Vagina (tissue), 2 donors: ENCODE results near the gene BAZ2B. TPM values are rescaled to one million over a fixed set of nuclear protein-coding genes. Genes with fewer than 3 reads are reported as not detected.

Experiments used
- DNase-seq, 2 donors: peaks; one replicate each; pipeline ENCODE4 v3.0.0-alpha.2; 2017; ENCODE audit errors: extremely low spot score in 2 of 2
- H3K27ac ChIP-seq: fragments of 200-600 bp; sonication (generic); one replicate; pipeline ENCODE4 v1.5.1; 2019
- H3K27me3 ChIP-seq: fragments of 200-600 bp; sonication (generic); one replicate; pipeline ENCODE4 v1.5.1; 2019
- H3K36me3 ChIP-seq, 2 donors: fragments of 200-600 bp; sonication (generic); one replicate each; pipeline ENCODE4 v1.5.1; 2017 to 2019
- H3K4me1 ChIP-seq: fragments of 200-600 bp; sonication (generic); one replicate; pipeline ENCODE4 v1.5.1; 2019
- H3K4me3 ChIP-seq, 2 donors: fragments of 200-600 bp; sonication (generic); 1 replicate in 1 of 2; 2 replicates in 1 of 2; pipeline ENCODE4 v1.5.1; 2016 to 2019
- H3K9me3 ChIP-seq: fragments of 200-600 bp; sonication (generic); one replicate; pipeline ENCODE4 v1.5.1; 2019
- CTCF ChIP-seq, 3 experiments: fragments of 450-650 bp in 2 of 3; fragments of 200-600 bp in 1 of 3; sonication (generic) in 1 of 3; IDR thresholded peaks; one replicate each; pipeline ENCODE4 v1.5.1; 2017 to 2019; ENCODE audit warnings: antibody characterized with exemption in 3 of 3, mild to moderate bottlenecking in 2 of 3, moderate library complexity in 2 of 3
- POLR2A ChIP-seq, 2 donors: fragments of 450-650 bp; IDR thresholded peaks; one replicate each; pipeline ENCODE4 v1.6.1; 2017; ENCODE audit warnings: antibody characterized with exemption in 2 of 2, mild to moderate bottlenecking in 2 of 2, moderate library complexity in 2 of 2
- POLR2AphosphoS5 ChIP-seq, 2 donors: sonication (generic); formaldehyde crosslinking; IDR thresholded peaks; one replicate each; pipeline ENCODE4 v1.9.0; 2017; ENCODE audit warnings: antibody characterized with exemption in 2 of 2, mild to moderate bottlenecking in 2 of 2, low read depth in 1 of 2; ENCODE audit not compliant: insufficient read depth in 1 of 2
- intact Hi-C: fragments of 100-400 bp; cut with DNase I; formaldehyde crosslinking; loops from one replicate; pipeline ENCODE4 v1.15.1; 2023
- total RNA-seq: library from RNA; depleted of rRNA; stranded (reverse); fragments of >200 nt; gene quantifications from one replicate; pipeline ENCODE4 v1.2.3, GENCODE V29; 2016

The BAZ2B gene
- total RNA-seq, 1 donor from 2014 or later, result 90.6 TPM

DNA sequence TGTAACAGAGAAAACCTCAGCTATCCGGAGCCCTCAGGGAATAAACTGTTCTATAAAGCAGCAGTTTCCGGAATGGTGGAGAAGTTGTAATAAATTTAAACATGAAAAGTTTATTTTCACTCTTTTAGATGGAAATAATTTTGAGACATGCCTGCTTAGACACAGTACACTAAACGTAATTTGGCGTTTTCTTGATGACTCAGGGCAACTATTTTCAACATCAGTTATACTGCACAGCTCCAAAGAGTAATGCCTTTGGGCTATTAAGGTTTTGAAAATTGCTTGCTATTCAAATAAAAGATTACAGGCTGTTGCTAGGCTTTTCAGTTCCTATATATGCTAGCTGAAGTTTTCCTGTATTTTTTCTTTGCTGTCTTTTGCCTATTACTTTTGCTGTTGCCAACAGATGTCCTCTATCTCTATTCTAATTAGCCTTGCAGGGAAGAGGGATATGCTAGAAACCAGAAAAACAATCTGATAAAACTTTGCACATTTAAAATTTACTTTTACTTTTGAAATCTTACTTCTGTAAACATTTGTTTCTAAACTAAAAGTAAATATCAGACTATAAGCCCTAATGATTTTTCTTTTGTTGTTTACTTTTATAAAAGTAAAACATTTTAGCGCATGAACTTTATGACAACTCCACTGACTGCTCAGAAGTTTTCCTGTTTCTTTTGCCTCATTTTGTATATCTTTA is 216.5 kb downstream of the BAZ2B start:
- no peak for TF ChIP-seq POLR2A (IDR thresholded peaks at IDR 0.05)
- no peak for TF ChIP-seq CTCF (IDR thresholded peaks at IDR 0.05)
- TF ChIP-seq POLR2AphosphoS5 (IDR thresholded peaks at IDR 0.05; ENCODE audit: insufficient read depth in 1 of 2, low read depth in 1 of 2), result no peak
- Histone ChIP-seq H3K36me3 (peaks cover 0 to 10% of the 10 kb centered on the region in 2 donors), H3K27me3 (no peaks in the 10 kb centered on the region), H3K4me3 (no peak overlapping the region), H3K9me3 (no peaks in the 10 kb centered on the region), H3K27ac (no peak overlapping the region), H3K4me1 (no peaks in the 10 kb centered on the region)
- intact Hi-C loops, result no loop called here
- DNase-seq, result no peak

- peaks cover 0 to 13% of the 10 kb centered on the region in 2 donors for H3K36me3 ChIP-seq
- no peaks in the 10 kb centered on the region for H3K27me3 ChIP-seq
- intact Hi-C loops, result no loop called here
- TF ChIP-seq CTCF (IDR thresholded peaks at IDR 0.05) (no peak), POLR2AphosphoS5 (IDR thresholded peaks at IDR 0.05; ENCODE audit: insufficient read depth in 1 of 2, low read depth in 1 of 2) (no peak), POLR2A (IDR thresholded peaks at IDR 0.05) (no peak)
- H3K4me1 ChIP-seq, result no peaks in the 10 kb centered on the region
- no peak overlapping the region for H3K27ac ChIP-seq
- H3K9me3 ChIP-seq, result no peaks in the 10 kb centered on the region
- H3K4me3 ChIP-seq, result no peak overlapping the region
- DNase-seq, result no peak
These were observed 219.5 kb downstream of the BAZ2B start for GRCh38 chr2:159396799-159397198.

- Histone ChIP-seq H3K4me3 (no peak overlapping the region), H3K36me3 (peaks cover 0 to 55% of the 10 kb centered on the region in 2 donors), H3K9me3 (no peaks in the 10 kb centered on the region), H3K27me3 (no peaks in the 10 kb centered on the region), H3K27ac (no peak overlapping the region), H3K4me1 (no peaks in the 10 kb centered on the region)
- intact Hi-C loops, result no loop called here
- no peak for DNase-seq
- TF ChIP-seq POLR2A (IDR thresholded peaks at IDR 0.05) (no peak), CTCF (IDR thresholded peaks at IDR 0.05) (no peak), POLR2AphosphoS5 (IDR thresholded peaks at IDR 0.05; ENCODE audit: insufficient read depth in 1 of 2, low read depth in 1 of 2) (no peak)
These were observed 233.8 kb downstream of the BAZ2B start for GRCh38 chr2:159382447-159383028.

GRCh38 chr2:159381574-159381973 is 234.8 kb downstream of the BAZ2B start:
- Histone ChIP-seq H3K36me3 (peaks cover 0 to 53% of the 10 kb centered on the region in 2 donors), H3K27ac (no peak overlapping the region), H3K4me1 (no peaks in the 10 kb centered on the region), H3K9me3 (no peaks in the 10 kb centered on the region), H3K27me3 (no peaks in the 10 kb centered on the region), H3K4me3 (no peak overlapping the region)
- DNase-seq, result no peak
- intact Hi-C loops, result no loop called here
- TF ChIP-seq POLR2A (IDR thresholded peaks at IDR 0.05), result no peak
- no peak for TF ChIP-seq POLR2AphosphoS5 (IDR thresholded peaks at IDR 0.05; ENCODE audit: insufficient read depth in 1 of 2, low read depth in 1 of 2)

DNA sequence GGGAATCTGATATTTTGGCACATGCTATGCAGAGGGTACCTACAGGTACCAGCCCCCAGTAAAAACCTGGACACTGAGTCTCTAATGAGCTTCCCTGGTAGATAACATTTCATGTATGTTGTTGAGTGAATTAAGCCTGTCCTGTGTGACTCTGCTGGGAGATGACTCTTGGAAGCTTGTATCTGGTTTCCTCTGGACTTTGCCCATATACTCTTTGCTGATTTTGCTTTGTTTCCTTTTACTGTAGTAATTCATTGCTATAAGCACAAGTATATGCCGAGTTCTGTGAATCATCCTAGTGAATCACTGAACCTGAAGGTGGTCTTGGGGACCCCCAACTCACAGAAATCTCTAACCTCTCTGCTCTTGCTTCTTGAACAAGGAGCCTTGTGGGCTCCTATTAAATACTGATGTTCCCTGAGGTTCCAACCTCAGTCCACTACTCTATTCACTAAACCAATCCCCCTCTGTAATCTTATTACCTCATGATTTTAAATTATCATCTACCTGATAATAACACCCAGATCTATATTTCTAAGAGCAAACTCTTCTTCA is 235.6 kb downstream of the BAZ2B start:
- no peaks in the 10 kb centered on the region for H3K4me1 ChIP-seq
- H3K27me3 ChIP-seq, result no peaks in the 10 kb centered on the region
- no peaks in the 10 kb centered on the region for H3K9me3 ChIP-seq
- no peak overlapping the region for H3K27ac ChIP-seq
- DNase-seq, result no peak
- H3K4me3 ChIP-seq, result no peak overlapping the region
- no peak for TF ChIP-seq POLR2A (IDR thresholded peaks at IDR 0.05)
- TF ChIP-seq POLR2AphosphoS5 (IDR thresholded peaks at IDR 0.05; ENCODE audit: insufficient read depth in 1 of 2, low read depth in 1 of 2), result no peak
- no peak for TF ChIP-seq CTCF (IDR thresholded peaks at IDR 0.05)
- intact Hi-C loops, result no loop called here
- H3K36me3 ChIP-seq, result peaks cover 0 to 47% of the 10 kb centered on the region in 2 donors
